Testis (tissue), 3 donors: Measurements from ENCODE around the gene HSPA8. TPM values are rescaled to one million over a fixed set of nuclear protein-coding genes. Genes with fewer than 3 reads are reported as not detected.
"Not testable (repeated sequence)": the region's sequence is repeated elsewhere in the genome, so short reads cannot be mapped to it uniquely, and the experiment has no call there.

Source experiments
- DNase-seq: peaks from one replicate; pipeline ENCODE4 v3.0.0-alpha.2; 2019
- H3K27ac ChIP-seq, 2 donors: fragments of 200-600 bp; sonication (generic); one replicate each; pipeline ENCODE4 v1.5.1; 2019
- H3K27me3 ChIP-seq: fragments of 200-600 bp; sonication (generic); one replicate; pipeline ENCODE4 v1.5.1; 2019
- H3K36me3 ChIP-seq: fragments of 200-600 bp; sonication (generic); one replicate; pipeline ENCODE4 v1.5.1; 2017; ENCODE audit warnings: low read depth; ENCODE audit errors: missing control alignments
- H3K4me1 ChIP-seq: fragments of 200-600 bp; sonication (generic); one replicate; pipeline ENCODE4 v1.5.1; 2019
- H3K4me3 ChIP-seq, 2 donors: fragments of 200-600 bp; sonication (generic); one replicate each; pipeline ENCODE4 v1.5.1; 2017 to 2019
- H3K9me3 ChIP-seq: fragments of 200-600 bp; sonication (generic); one replicate; pipeline ENCODE4 v1.5.1; 2017
- POLR2A ChIP-seq: fragments of 450-650 bp; IDR thresholded peaks from one replicate; pipeline ENCODE4 v1.6.1; 2017; ENCODE audit warnings: antibody characterized with exemption, mild to moderate bottlenecking, moderate library complexity
- WGBS, 2 donors: methylation state at CpG; one replicate each; pipeline ENCODE4 v1.1.5; 2018; 5-methylcytosine and 5-hydroxymethylcytosine counted together
- intact Hi-C: fragments of 100-400 bp; cut with DNase I; formaldehyde crosslinking; loops from one replicate; pipeline ENCODE4 v1.15.1; 2023; ENCODE audit warnings: low total_unique reads
- polyA plus RNA-seq: library from polyadenylated mRNA; stranded (reverse); fragments of 350-450 nt; fragmentation: Illumina TruSeq; extraction: RNeasy Lipid Tissue Mini Kit (QIAGEN cat#74804); gene quantifications from one replicate; pipeline ENCODE4 v1.2.3, GENCODE V29; 2014; ENCODE audit warnings: low read depth, low replicate concordance; ENCODE audit not compliant: insufficient read depth
- total RNA-seq, 2 donors: library from RNA; depleted of rRNA; stranded (reverse); fragments of >200 nt; gene quantifications; one replicate each; pipeline ENCODE4 v1.2.3, GENCODE V29; 2016
- TF ChIP-seq, protein P1 (sequence below), 3 experiments: fragments of 450-650 bp in 2 of 3; fragments of 200-600 bp in 1 of 3; sonication (generic) in 1 of 3; IDR thresholded peaks; one replicate each; pipeline ENCODE4 v1.5.1; 2016 to 2019; ENCODE audit warnings: antibody characterized with exemption in 3 of 3, mild to moderate bottlenecking in 2 of 3, moderate library complexity in 1 of 3

HSPA8 gene
- total and polyA plus RNA-seq, 3 donors from 2014 or later, result 863 to 1,106 (median 1,081) TPM

DNA sequence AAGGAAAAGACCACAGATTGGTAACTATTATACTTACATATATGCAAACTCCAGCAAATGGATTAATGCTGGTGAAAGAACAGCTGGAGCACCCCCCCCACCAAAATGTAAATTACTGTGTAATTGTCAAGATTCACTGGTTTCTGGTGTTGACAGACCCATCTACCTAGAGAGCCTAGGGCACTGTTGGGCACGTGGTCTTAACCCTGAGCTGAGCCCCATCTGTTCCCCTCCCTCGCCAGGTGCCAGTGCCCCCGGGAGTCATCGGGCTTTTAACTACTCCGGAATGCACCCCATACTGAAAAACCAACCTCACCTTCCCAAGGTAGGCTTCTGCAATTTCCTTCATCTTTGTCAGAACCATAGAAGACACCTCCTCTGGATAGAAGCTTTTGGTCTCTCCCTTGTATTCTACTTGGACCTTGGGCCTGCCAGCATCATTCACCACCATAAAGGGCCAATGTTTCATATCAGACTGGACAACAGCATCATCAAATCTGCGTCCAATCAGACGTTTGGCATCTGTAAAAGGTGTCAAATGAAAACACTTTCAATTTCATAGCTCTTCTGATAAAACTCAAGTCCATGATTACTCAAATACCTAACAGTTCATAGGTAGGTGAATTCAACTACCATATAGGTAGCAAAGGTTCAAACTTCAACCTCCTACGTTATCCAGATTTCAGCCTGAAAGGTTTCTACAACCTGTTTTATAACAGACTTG is 1.5 kb downstream of the HSPA8 start:
- Histone ChIP-seq H3K27me3 (no peaks in the 10 kb centered on the region), H3K36me3 (no peaks in the 10 kb centered on the region), H3K4me3 (peak overlapping the region; percentile 93 to 96), H3K9me3 (no peaks in the 10 kb centered on the region), H3K27ac (peak overlapping the region; percentile 100), H3K4me1 (peaks cover 30% of the 10 kb centered on the region)
- DNase-seq, result no peak
- WGBS, 2 donors, result 6 to 20% methylated on average over 8 of the region's 8 CpGs
- TF ChIP-seq POLR2A, result no peak
- TF ChIP-seq, protein P1, sequence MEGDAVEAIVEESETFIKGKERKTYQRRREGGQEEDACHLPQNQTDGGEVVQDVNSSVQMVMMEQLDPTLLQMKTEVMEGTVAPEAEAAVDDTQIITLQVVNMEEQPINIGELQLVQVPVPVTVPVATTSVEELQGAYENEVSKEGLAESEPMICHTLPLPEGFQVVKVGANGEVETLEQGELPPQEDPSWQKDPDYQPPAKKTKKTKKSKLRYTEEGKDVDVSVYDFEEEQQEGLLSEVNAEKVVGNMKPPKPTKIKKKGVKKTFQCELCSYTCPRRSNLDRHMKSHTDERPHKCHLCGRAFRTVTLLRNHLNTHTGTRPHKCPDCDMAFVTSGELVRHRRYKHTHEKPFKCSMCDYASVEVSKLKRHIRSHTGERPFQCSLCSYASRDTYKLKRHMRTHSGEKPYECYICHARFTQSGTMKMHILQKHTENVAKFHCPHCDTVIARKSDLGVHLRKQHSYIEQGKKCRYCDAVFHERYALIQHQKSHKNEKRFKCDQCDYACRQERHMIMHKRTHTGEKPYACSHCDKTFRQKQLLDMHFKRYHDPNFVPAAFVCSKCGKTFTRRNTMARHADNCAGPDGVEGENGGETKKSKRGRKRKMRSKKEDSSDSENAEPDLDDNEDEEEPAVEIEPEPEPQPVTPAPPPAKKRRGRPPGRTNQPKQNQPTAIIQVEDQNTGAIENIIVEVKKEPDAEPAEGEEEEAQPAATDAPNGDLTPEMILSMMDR (IDR thresholded peaks at IDR 0.05), result no peak
- intact Hi-C loops, result no loop called here

DNA sequence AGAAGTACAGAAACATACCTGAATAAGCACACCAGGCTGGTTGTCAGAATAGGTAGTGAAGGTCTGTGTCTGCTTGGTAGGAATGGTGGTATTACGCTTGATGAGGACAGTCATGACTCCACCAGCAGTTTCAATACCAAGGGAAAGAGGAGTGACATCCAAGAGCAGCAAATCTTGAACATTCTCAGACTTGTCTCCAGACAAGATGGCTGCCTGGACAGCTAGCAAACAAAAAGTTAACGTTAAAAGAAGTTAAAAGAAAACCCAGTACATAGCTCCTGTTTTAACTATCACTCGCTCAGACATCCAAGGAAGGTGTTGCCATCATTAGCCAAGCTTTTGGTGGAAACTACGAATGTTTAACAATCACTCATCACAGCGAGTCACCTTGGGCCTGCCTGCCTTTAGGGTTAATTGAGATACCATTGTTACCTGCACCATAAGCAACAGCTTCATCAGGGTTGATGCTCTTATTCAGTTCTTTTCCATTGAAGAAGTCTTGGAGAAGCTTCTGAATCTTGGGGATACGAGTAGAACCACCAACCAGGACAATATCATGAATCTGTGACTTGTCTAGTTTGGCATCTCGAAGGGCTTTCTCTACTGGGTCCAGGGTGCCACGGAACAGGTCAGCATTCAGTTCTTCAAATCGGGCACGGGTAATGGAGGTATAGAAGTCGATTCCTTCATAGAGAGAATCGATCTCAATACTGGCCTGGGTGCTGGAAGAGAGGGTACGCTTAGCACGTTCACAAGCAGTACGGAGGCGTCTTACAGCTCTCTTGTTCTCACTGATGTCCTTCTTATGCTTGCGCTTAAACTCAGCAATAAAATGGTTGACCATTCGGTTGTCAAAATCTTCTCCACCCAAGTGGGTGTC is 2.7 kb downstream of the HSPA8 start:
- Histone ChIP-seq H3K4me1 (peaks cover 26% of the 10 kb centered on the region), H3K27ac (peak overlapping the region in 1 of 2 donors; percentile 100), H3K4me3 (peak overlapping the region in 1 of 2 donors; percentile 93)
- WGBS, 2 donors, result 42 to 47% methylated on average over 18 of the region's 18 CpGs
- intact Hi-C loops, H3K9me3 ChIP-seq, H3K36me3 ChIP-seq, DNase-seq, H3K27me3 ChIP-seq: not testable (repeated sequence)

DNA sequence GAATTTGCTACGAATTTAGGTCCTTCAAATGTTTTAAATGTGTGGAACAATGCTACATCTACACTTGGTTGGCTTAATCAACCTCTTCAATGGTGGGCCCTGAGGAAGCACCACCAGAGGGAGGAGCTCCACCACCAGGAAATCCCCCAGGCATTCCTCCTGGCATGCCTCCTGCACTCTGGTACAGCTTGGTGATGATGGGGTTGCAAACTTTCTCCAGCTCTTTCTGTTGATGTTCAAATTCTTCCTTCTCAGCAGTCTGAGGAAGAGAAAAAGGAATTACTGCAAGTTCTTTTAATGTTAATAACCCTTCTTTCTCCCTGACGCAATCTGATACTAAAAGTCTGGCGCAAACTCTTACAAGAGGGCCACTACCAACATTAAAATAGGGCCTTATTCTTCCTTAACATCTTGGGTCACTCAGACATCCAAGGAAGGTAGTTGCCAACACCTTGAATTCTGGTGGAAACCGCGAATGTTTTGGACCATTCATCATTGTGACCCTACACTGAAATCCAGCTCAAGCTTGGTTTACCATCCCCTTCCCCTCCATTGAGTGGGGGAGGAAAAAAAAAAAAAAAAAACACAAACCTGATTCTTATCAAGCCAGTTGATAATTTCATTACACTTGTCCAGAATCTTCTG is 4.2 kb downstream of the HSPA8 start:
- intact Hi-C loops, result no loop called here
- no peak for DNase-seq
- H3K36me3 ChIP-seq, result no peaks in the 10 kb centered on the region
- no peaks in the 10 kb centered on the region for H3K27me3 ChIP-seq
- no peak overlapping the region for H3K27ac ChIP-seq
- no peak overlapping the region for H3K4me3 ChIP-seq
- H3K4me1 ChIP-seq, result peaks cover 17% of the 10 kb centered on the region
- TF ChIP-seq, protein P1 (IDR thresholded peaks at IDR 0.05), result no peak
- TF ChIP-seq POLR2A, result no peak
- H3K9me3 ChIP-seq, result no peaks in the 10 kb centered on the region
- WGBS, 2 donors, result 71 to 75% methylated on average over 5 of the region's 5 CpGs

DNA sequence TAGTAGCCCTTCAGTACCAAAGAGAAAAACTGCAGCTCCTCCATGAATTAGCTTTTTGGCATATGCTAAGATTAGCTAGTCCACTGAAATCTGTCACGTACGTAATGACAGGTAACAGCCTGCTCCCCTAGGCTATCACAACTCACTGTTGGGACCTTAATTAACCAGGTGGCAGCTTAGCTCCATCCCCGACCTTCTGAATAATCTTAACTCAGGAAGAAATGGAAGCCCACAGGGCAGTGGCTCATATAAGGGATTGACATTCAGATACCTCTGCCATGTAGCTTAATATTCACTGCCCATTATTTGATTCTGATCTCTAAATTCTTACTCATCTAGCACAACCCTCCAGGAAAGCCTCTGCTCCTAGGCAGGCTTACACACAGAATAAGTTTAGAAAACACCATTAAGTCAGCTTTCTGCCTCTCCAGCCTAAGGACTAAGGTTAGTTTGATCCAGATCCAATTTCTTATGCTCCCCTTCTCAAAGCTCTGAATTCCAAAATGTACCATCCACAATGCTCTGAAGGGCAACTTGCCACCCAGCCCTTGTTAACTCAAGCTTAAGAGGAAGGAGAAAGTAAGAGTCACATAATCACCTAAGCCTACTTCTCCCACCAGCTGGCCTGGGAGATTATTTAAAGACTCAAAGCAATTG is 5.0 kb downstream of the HSPA8 start:
- peaks cover 17% of the 10 kb centered on the region for H3K4me1 ChIP-seq
- H3K27ac ChIP-seq, result no peak overlapping the region
- TF ChIP-seq POLR2A, result no peak
- TF ChIP-seq, protein P1 (IDR thresholded peaks at IDR 0.05), result no peak
- H3K4me3 ChIP-seq, result no peak overlapping the region
- 59 to 68% methylated on average over 3 of the region's 3 CpGs for WGBS, 2 donors
- H3K27me3 ChIP-seq, result no peaks in the 10 kb centered on the region
- H3K36me3 ChIP-seq, result no peaks in the 10 kb centered on the region
- no peak for DNase-seq
- no peaks in the 10 kb centered on the region for H3K9me3 ChIP-seq
- intact Hi-C loops, result no loop called here
